Lower leg skin (tissue), 4 donors: ENCODE results near the gene PHTF1. TPM values are rescaled to one million over a fixed set of nuclear protein-coding genes. Genes with fewer than 3 reads are reported as not detected.

ENCODE experiments used
- DNase-seq, 2 donors: peaks; one replicate each; pipeline ENCODE4 v3.0.0-alpha.2; 2019; ENCODE audit warnings: low spot score in 2 of 2
- H3K4me3 ChIP-seq: fragments of 200-600 bp; sonication (generic); 2 replicates; pipeline ENCODE4 v1.5.1; 2017; ENCODE audit warnings: mild to moderate bottlenecking, low read depth; ENCODE audit not compliant: poor library complexity, severe bottlenecking
- CTCF ChIP-seq, 3 donors: fragments of 450-650 bp; IDR thresholded peaks; one replicate each; pipeline ENCODE4 v1.5.1; 2016; ENCODE audit warnings: antibody characterized with exemption in 3 of 3, mild to moderate bottlenecking in 3 of 3, moderate library complexity in 2 of 3
- POLR2A ChIP-seq, 2 donors: fragments of 450-650 bp; IDR thresholded peaks; one replicate each; pipeline ENCODE4 v1.6.1; 2016 to 2017; ENCODE audit warnings: antibody characterized with exemption in 2 of 2, mild to moderate bottlenecking in 1 of 2, moderate library complexity in 1 of 2
- WGBS, 2 donors: methylation state at CpG; one replicate each; pipeline ENCODE4 v1.1.5; 2018; 5-methylcytosine and 5-hydroxymethylcytosine counted together
- intact Hi-C: fragments of 100-400 bp; cut with DNase I; formaldehyde crosslinking; loops from one replicate; pipeline ENCODE4 v1.15.0; 2023; ENCODE audit warnings: low total_unique reads
- total RNA-seq, 4 donors: library from RNA; depleted of rRNA; stranded (reverse); fragments of >200 nt; gene quantifications; one replicate each; pipeline ENCODE4 v1.1.0, GENCODE V29; 2016

Gene PHTF1
- total RNA-seq, 4 donors from 2014 or later, result 0.65 to 4.8 (median 2.0) TPM

GRCh38 chr1:113802367-113803007 lies 43.2 kb upstream of the PHTF1 start:
- H3K4me3 ChIP-seq, result no peak overlapping the region
- intact Hi-C loops, result no loop called here
- DNase-seq, result no peak
- no peak for TF ChIP-seq CTCF (IDR thresholded peaks at IDR 0.05)
- no peak for TF ChIP-seq POLR2A (IDR thresholded peaks at IDR 0.05)
- WGBS, 2 donors, result 92 to 98% methylated on average over 3 of the region's 3 CpGs

GRCh38 chr1:113800487-113800886 lies 41.2 kb upstream of the PHTF1 start:
- DNase-seq, result no peak
- H3K4me3 ChIP-seq, result no peak overlapping the region
- WGBS, 2 donors, result 72 to 83% methylated on average over 3 of the region's 3 CpGs

GRCh38 chr1:113797472-113797871 lies 38.2 kb upstream of the PHTF1 start:
- H3K4me3 ChIP-seq, result no peak overlapping the region
- DNase-seq, result no peak
- intact Hi-C loops, result no loop called here
- WGBS, 2 donors, result 81 to 90% methylated on average over 4 of the region's 4 CpGs
- TF ChIP-seq POLR2A (IDR thresholded peaks at IDR 0.05) (no peak), CTCF (IDR thresholded peaks at IDR 0.05) (no peak)

More at GRCh38 chr1:113800487-113800886, 41.2 kb upstream of the PHTF1 start:
- TF ChIP-seq POLR2A (IDR thresholded peaks at IDR 0.05) (no peak), CTCF (IDR thresholded peaks at IDR 0.05) (no peak)
- intact Hi-C loops, result no loop called here

- intact Hi-C loops, result no loop called here
- DNase-seq, result no peak
- no peak for TF ChIP-seq POLR2A (IDR thresholded peaks at IDR 0.05)
- no peak for TF ChIP-seq CTCF (IDR thresholded peaks at IDR 0.05)
- 96 to 98% methylated on average over 9 of the region's 9 CpGs for WGBS, 2 donors
- H3K4me3 ChIP-seq, result no peak overlapping the region
These were observed 34.9 kb upstream of the PHTF1 start for GRCh38 chr1:113793878-113794834.

GRCh38 chr1:113792986-113793385 lies 33.7 kb upstream of the PHTF1 start:
- WGBS, 2 donors, result 75 to 88% methylated on average over 1 of the region's 1 CpG
- no peak overlapping the region for H3K4me3 ChIP-seq
- TF ChIP-seq POLR2A (IDR thresholded peaks at IDR 0.05) (no peak), CTCF (IDR thresholded peaks at IDR 0.05) (no peak)
- intact Hi-C loops, result no loop called here
- DNase-seq, result no peak
